ENCODE data around the gene HIVEP3.

DNA sequence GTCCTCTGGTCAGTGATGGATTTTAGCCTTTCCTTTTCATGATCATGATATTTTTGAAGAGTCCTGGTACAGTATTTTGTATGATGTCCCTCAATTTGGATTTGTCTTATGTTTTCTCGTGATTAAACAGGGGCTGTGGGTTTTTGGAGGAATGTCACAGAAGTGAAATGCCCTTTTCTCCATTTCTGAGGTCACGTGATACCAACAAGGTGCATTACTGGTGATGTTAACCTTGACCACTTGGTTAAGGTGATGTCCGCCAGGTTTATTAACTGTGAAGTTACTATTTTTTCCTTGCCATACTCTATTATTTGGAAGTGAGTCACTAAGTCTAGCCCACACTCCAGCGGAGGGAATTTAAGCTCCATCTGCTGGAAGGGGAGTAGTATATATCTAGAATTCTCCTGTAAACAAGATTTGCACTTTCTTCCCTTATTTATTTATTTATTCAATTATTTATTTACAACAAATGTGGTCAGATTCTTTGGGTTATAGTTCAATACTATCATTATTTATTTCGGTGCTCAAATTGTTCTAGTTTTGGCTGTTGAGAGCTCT is 123.4 kb downstream of the HIVEP3 start:
- TF ChIP-seq, protein P1, sequence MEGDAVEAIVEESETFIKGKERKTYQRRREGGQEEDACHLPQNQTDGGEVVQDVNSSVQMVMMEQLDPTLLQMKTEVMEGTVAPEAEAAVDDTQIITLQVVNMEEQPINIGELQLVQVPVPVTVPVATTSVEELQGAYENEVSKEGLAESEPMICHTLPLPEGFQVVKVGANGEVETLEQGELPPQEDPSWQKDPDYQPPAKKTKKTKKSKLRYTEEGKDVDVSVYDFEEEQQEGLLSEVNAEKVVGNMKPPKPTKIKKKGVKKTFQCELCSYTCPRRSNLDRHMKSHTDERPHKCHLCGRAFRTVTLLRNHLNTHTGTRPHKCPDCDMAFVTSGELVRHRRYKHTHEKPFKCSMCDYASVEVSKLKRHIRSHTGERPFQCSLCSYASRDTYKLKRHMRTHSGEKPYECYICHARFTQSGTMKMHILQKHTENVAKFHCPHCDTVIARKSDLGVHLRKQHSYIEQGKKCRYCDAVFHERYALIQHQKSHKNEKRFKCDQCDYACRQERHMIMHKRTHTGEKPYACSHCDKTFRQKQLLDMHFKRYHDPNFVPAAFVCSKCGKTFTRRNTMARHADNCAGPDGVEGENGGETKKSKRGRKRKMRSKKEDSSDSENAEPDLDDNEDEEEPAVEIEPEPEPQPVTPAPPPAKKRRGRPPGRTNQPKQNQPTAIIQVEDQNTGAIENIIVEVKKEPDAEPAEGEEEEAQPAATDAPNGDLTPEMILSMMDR (IDR thresholded peaks at IDR 0.05): peak; percentile 21
- TF ChIP-seq EZH2 (IDR thresholded peaks at IDR 0.05) (no peak), EZH2phosphoT487 (IDR thresholded peaks at IDR 0.05) (no peak)
